AG09319 (cell line): ENCODE results near the gene KCMF1.

Experiments
- DNase-seq: peaks from one replicate; pipeline ENCODE4 v3.0.0-alpha.2; 2010; ENCODE audit warnings: low read depth; ENCODE audit errors: extremely low read depth
- TF ChIP-seq, protein P1 (sequence below): IDR thresholded peaks from 2 replicates; pipeline ENCODE4 v1.5.1; 2011; ENCODE audit warnings: low read depth, mild to moderate bottlenecking, inconsistent platforms, low read length, moderate library complexity

KCMF1 gene

DNA sequence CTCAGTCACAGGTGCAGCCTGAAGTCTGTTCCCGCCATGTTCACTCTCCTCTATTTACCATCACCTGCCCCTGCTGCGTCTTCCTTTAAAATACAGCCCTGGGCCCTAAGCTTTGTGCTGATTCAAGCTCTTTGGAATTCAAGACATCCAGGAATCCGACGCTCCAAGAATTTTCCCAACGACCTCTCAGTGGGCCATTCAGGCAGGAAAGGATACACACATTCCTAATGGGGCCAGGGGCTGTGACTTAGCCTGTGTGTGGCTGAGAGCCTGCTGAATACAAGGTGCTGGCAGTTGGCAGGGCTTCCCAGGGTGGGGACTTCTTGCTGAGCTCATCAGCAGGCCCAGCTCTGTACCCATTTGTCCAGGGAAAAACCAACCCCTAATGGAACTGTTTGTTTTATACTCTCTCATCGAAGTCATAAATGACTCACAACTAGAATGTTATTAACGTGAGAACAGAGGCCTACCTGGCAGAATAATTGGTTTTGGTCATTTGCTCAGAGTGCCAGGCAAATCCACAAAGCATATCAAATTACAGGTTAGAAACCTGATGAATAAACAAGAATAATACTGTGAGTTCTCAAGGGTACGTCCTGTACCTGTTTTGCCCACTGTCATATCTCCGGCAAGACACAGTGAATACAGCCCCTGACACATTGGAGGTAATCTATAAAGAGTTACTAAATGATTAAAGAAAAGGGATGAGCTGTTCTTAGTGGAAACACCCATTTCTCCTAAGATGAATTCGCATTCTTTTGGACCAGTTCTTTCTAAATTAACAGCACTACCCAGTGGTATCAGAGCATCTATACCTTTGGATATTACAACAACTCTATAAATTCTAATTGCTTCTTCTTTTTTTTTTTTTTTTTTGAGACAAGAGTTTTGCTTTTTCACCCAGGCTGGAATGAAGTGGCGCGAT lies 12.6 kb upstream of the KCMF1 start:
- TF ChIP-seq, protein P1, sequence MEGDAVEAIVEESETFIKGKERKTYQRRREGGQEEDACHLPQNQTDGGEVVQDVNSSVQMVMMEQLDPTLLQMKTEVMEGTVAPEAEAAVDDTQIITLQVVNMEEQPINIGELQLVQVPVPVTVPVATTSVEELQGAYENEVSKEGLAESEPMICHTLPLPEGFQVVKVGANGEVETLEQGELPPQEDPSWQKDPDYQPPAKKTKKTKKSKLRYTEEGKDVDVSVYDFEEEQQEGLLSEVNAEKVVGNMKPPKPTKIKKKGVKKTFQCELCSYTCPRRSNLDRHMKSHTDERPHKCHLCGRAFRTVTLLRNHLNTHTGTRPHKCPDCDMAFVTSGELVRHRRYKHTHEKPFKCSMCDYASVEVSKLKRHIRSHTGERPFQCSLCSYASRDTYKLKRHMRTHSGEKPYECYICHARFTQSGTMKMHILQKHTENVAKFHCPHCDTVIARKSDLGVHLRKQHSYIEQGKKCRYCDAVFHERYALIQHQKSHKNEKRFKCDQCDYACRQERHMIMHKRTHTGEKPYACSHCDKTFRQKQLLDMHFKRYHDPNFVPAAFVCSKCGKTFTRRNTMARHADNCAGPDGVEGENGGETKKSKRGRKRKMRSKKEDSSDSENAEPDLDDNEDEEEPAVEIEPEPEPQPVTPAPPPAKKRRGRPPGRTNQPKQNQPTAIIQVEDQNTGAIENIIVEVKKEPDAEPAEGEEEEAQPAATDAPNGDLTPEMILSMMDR, result no peak
- no peak for DNase-seq

DNA sequence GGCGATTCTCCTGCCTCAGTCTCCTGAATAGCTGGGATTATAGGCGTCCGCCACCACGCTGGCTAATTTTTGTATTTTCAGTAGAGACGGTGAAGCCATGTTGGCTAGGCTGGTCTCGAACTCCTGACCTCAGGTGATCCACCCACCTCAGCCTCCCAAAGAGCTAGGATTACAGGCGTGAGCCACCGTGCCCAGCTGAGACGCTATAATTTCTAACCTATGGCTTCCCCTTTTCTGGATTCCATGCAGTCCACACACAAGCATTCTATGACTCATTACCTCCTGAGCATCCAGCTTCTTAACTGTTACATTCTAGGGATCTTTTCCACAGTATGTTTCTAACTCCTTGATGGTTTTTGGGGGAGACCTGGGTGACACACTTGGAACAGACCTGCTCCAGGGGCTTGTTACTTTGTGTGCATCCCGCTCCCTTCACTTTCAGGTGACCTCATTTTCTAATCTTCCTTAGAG lies 11.8 kb upstream of the KCMF1 start:
- no peak for DNase-seq
- TF ChIP-seq, protein P1, result no peak

DNA sequence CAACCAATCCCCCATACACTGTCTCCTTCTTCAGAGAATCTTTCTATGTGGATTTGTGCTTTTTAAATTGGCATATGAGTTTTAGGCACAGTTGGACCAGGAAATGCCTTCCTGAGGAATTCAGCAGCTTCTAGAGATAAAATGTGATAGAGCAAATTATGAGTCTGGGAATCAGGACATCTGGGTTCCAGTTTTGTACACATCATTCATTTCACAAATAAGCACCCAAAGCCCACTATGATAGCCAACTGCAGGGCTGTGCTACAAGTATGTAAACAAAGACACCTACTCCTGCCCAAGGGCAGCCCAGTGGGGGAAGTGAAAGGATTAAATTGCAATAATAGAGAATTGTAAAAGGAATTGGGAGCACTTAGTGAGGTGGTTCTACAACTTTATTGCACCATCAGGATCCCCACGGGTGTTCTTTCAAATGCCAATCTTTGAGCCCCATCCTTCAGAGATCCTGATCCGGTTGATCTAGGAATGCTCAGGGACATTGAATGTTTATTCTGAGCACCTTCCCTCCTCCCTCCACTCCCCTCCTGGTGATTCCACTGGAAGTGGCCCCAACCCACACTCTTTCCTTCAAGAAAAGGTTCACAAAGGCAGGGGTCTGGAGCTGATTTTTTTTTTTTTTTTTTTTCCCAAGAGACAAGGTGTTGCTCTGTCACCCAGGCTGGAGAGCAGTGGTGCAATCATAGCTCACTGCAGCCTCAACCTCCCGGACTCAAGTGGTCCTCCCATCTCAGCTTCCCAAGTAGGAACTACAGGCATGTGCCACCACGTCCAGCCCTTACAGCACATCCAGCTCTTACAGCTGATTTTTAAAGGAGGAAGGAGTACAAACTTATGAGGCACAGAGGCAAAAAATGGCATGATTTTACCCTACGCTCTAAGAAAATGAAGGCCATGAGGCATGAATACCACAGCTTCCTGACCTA lies 11.1 kb upstream of the KCMF1 start:
- DNase-seq, result no peak
- TF ChIP-seq, protein P1, result no peak

DNA sequence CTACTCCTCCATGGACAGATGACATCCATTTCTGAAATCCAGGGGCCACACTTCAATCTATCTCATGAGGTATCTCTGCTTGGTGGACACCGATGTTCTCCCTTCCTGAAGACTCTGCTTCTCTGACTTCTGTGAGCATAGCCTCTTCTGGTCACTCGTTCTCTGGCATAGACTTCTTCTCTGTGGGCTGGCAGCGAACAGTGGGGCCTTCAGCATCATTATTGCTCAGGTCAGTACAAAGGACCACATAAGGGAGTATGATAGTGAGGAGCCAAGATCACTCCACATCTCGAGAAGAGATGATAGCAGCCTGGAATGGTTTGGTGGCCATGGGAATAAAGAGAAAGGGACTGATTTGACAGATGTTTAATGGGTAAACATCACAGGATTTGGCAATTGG lies 8.0 kb upstream of the KCMF1 start:
- no peak for DNase-seq
- TF ChIP-seq, protein P1, result no peak

DNA sequence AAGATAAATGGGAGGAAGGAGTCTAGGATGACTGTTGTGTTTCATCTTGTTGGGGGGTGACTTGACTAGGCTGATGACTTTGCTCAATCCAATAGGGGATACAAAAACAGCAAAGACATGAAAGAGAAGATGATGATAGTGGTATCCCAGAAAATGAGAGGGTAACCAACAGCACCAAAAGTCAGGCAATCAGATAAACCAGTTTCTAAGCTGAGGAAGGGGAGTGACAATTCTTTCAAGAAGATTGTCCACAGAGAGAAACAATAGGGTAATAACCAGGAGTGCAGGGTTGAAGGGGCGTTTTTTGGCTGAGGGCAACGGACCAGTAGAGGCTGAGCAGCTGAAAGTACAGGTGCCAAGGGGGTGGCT lies 7.7 kb upstream of the KCMF1 start:
- TF ChIP-seq, protein P1, result no peak
- no peak for DNase-seq

DNA sequence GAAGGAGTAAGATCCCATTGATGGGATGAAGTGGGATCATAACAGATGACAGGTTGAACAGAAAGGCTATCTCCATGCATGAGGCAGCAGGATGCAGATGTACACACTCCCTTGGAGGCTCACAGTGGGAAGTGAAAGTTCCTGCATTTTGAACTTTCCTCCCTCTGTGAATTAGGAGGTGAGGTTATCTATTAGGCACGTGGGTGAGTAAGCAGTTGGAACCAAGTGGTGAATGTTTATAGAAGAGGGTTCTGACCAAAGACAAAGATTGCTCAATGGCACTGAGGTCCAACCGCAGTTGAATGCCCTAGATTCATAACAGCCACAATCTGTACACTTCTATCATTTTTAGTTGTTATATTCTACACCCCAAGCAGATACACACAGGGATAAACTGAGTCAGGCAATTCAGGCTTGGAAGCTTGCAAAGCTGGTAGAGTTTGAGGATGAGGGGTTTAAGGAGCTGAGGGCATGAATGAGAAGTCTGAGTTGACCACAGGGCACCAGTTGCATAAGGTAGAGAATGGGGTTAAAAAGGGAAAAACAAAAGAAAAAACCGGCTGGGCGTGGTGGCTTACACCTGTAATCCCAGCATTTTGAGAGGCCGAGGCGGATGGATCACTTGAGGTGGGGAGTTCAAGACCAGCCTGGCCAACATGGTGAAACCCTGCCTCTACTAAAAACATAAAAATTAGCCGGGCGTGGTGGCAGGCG lies 7.1 kb upstream of the KCMF1 start:
- TF ChIP-seq, protein P1, result no peak
- peak; percentile 70 for DNase-seq
